ENCODE data around the gene HENMT1. TPM values are rescaled to one million over a fixed set of nuclear protein-coding genes. Genes with fewer than 3 reads are reported as not detected.

HENMT1 gene
- total and polyA plus RNA-seq, 9 of the 15 experiments (the other 6 are each of a cell fraction or from before 2014, with no cell fraction given): not detected

- H3K9me1 ChIP-seq (ENCODE audit: control insufficient read depth, insufficient read depth, low read length): no peaks in the 10 kb centered on the region
- no peaks in the 10 kb centered on the region for H3K9me3 ChIP-seq (replicated peaks; ENCODE audit: control insufficient read depth, insufficient read depth, low read depth, low read length)
- ChIA-PET POLR2A (interaction anchor here (1.8 kb wide), 1 partner anchor 12 kb away, joined by 4 read pairs; no protein-coding TSS in a partner anchor), CTCF (ENCODE audit: low intra/inter-chr PET ratio) (no interaction called here)
- no peaks in the 10 kb centered on the region for H3K27me3 ChIP-seq (ENCODE audit: control insufficient read depth in 2 of 2, insufficient read depth in 2 of 2, low read length in 2 of 2)
- H3K9ac ChIP-seq (ENCODE audit: insufficient read depth in 1 of 2, low read depth in 2 of 2, low read length in 2 of 2): no peak overlapping the region
- H3K4me2 ChIP-seq (ENCODE audit: insufficient read depth, low read length): no peak overlapping the region
- intact Hi-C loops (cut with micrococcal nuclease): no loop called here
- peaks cover 17% of the 10 kb centered on the region; the same call in 2 of the 3 replicates for H3K36me3 ChIP-seq (ENCODE audit: control insufficient read depth, insufficient read depth, low read length)
- no peak overlapping the region for H3K4me3 ChIP-seq
- in situ Hi-C loops (cut with MboI): loop anchor here (25.0 kb wide), 1 partner anchor 841 kb away; no protein-coding TSS in a partner anchor
- WGBS (ENCODE audit: insufficient coverage, low coverage, missing lambda C conversion rate): 100% methylated on average over 2 of the region's 2 CpGs
- H3K4me1 ChIP-seq (replicated peaks in 1 of 2; ENCODE audit: control insufficient read depth in 2 of 2, insufficient read depth in 2 of 2, low read length in 2 of 2): no peaks in the 10 kb centered on the region
- ATAC-seq (no peak), DNase-seq (ENCODE audit: extremely low read depth in 1 of 4, low spot score in 3 of 4) (no peak), FAIRE-seq (no peak)
- no TSS peak for BruUV-seq (replicated peaks)
- H2AFZ ChIP-seq (ENCODE audit: low read depth, low read length): no peak overlapping the region
- H3K27ac ChIP-seq (ENCODE audit: extremely low read depth, low read depth, low read length): no peak overlapping the region
- H4K20me1 ChIP-seq (replicated peaks; ENCODE audit: control insufficient read depth, insufficient read depth, low read length): no peaks in the 10 kb centered on the region
- H3K79me2 ChIP-seq (ENCODE audit: control insufficient read depth, insufficient read depth, low read length): no peaks in the 10 kb centered on the region
- TF ChIP-seq TRIM24 (IDR thresholded peaks at IDR 0.05) (no peak), BRD4 (IDR thresholded peaks at IDR 0.05) (no peak), DPF2 (IDR thresholded peaks at IDR 0.05) (no peak), NFYB (IDR thresholded peaks at IDR 0.05; ENCODE audit: extremely low read depth, insufficient read length) (no peak), EWSR1 (IDR thresholded peaks at IDR 0.05; ENCODE audit: borderline replicate concordance, low read depth, partially characterized antibody) (no peak), HDGF (IDR thresholded peaks at IDR 0.05) (no peak), ATF1 (CRISPR knock-in tag; IDR thresholded peaks at IDR 0.05) (no peak), ATF1 (tag; IDR thresholded peaks at IDR 0.05) (no peak), ZNF512 (tag; IDR thresholded peaks at IDR 0.05) (no peak), STAT6 (CRISPR knock-in tag; IDR thresholded peaks at IDR 0.05) (no peak), DDX20 (tag; IDR thresholded peaks at IDR 0.05; ENCODE audit: low read depth) (no peak), SRSF7 (optimal IDR thresholded peaks at IDR 0.05; ENCODE audit: low read depth, low read length) (no peak), RBM15 (IDR thresholded peaks at IDR 0.05; ENCODE audit: insufficient read depth, low read length) (no peak), CCNT2 (IDR thresholded peaks at IDR 0.05; ENCODE audit: borderline replicate concordance, extremely low read depth, insufficient read length, low read depth, low read length) (no peak), RAD21 (CRISPR knock-in tag; conservative IDR thresholded peaks at IDR 0.05 in 1 of 2, IDR thresholded peaks at IDR 0.05 in 1 of 2) (no peak), ZNF561 (CRISPR knock-in tag; conservative IDR thresholded peaks at IDR 0.05) (no peak)
These were observed 32.2 kb downstream of the HENMT1 start for GRCh38 chr1:108628665-108629064.
